K562 (cell line): Measurements from ENCODE around the gene PCDH12. TPM values are rescaled to one million over a fixed set of nuclear protein-coding genes. Genes with fewer than 3 reads are reported as not detected.

ENCODE experiments used
- ATAC-seq: fragments of 200-7000 bp; cut with Tn5 transposase; 3 replicates; pipeline ENCODE4 v1.9.1; 2020; ENCODE audit warnings: moderate library complexity
- BruUV-seq: library from RNA; stranded (reverse); fragments of 400-500 nt; replicated peaks from 2 replicates; lab custom pipeline; 2021; lab: Mats Ljungman, UMichigan
- CTCF ChIA-PET: fragments of 300-600 bp; formaldehyde crosslinking; extraction: SDS; loops from one replicate; lab custom pipeline; 2021; ENCODE audit warnings: low intra/inter-chr PET ratio; lab: Yijun Ruan, JAX
- POLR2A ChIA-PET: fragments of 300-600, 350-650 bp; sonication (Branson Sonifier 250); formaldehyde crosslinking; extraction: SDS; loops from one replicate; lab custom pipeline; 2021; ENCODE audit warnings: antibody characterized with exemption, inconsistent platforms; lab: Yijun Ruan, JAX
- DNase-seq, 4 experiments: peaks; one replicate each; pipeline versions ENCODE4 v3.0.0 to v3.0.0-alpha.2; 2011 to 2018; ENCODE audit warnings: low spot score in 3 of 4, mixed read lengths in 3 of 4; ENCODE audit errors: extremely low read depth in 1 of 4
- FAIRE-seq: peaks from 2 replicates; lab custom pipeline; 2011; peaks lifted over from hg19 to GRCh38; lab: Jason Lieb, UNC
- H2AFZ ChIP-seq: 2 replicates; pipeline ENCODE4 v1.6.0; 2011; ENCODE audit warnings: low read depth, low read length, control low read depth, inconsistent platforms
- H3K27ac ChIP-seq: fragments of 200-600 bp; 3 replicates; pipeline ENCODE4 v1.8.0; 2011; ENCODE audit warnings: low read depth, mild to moderate bottlenecking, control low read depth, inconsistent platforms, low read length, moderate library complexity, mixed read lengths; ENCODE audit errors: extremely low read depth
- H3K27me3 ChIP-seq, 2 experiments: fragments of 300-600 bp in 1 of 2; 2 replicates in 1 of 2; 3 replicates in 1 of 2; pipeline versions ENCODE4 v1.6.0 to v1.8.0; 2011; ENCODE audit warnings: inconsistent platforms in 2 of 2, low read length in 2 of 2, mild to moderate bottlenecking in 1 of 2, mixed read lengths in 1 of 2, moderate library complexity in 1 of 2; ENCODE audit not compliant: control insufficient read depth in 2 of 2, insufficient read depth in 2 of 2
- H3K36me3 ChIP-seq: fragments of 300-600 bp; 3 replicates; pipeline ENCODE4 v1.8.0; 2011; ENCODE audit warnings: mild to moderate bottlenecking, low read length, inconsistent platforms; ENCODE audit not compliant: control insufficient read depth, insufficient read depth
- H3K4me1 ChIP-seq, 2 experiments: fragments of 200-600 bp in 1 of 2; replicated peaks in 1 of 2; 2 replicates in 1 of 2; 3 replicates in 1 of 2; pipeline versions ENCODE4 v1.5.1 to v1.8.0; 2011; ENCODE audit warnings: inconsistent platforms in 2 of 2, low read length in 2 of 2, mild to moderate bottlenecking in 1 of 2, mixed read lengths in 1 of 2, moderate library complexity in 1 of 2; ENCODE audit not compliant: control insufficient read depth in 2 of 2, insufficient read depth in 2 of 2
- H3K4me2 ChIP-seq: 2 replicates; pipeline ENCODE4 v1.6.1; 2011; ENCODE audit warnings: low read length, control low read depth, inconsistent platforms, mixed read lengths; ENCODE audit not compliant: insufficient read depth
- H3K4me3 ChIP-seq: fragments of 200-600 bp; sonication (generic), shearing (Covaris generic); 2 replicates; pipeline ENCODE4 v1.5.1; 2016; ENCODE audit warnings: control low read depth, inconsistent platforms
- H3K79me2 ChIP-seq: fragments of 200-600 bp; 3 replicates; pipeline ENCODE4 v1.8.0; 2011; ENCODE audit warnings: low read length, inconsistent platforms; ENCODE audit not compliant: control insufficient read depth, insufficient read depth
- H3K9ac ChIP-seq, 2 experiments: 2 replicates each; pipeline versions ENCODE4 v1.6.0 to v1.6.1; 2011; ENCODE audit warnings: low read depth in 2 of 2, low read length in 2 of 2, control low read depth in 1 of 2, inconsistent platforms in 1 of 2, mild to moderate bottlenecking in 1 of 2, mixed read lengths in 1 of 2; ENCODE audit not compliant: insufficient read depth in 1 of 2
- H3K9me1 ChIP-seq: one replicate; pipeline ENCODE4 v1.6.0; 2011; ENCODE audit warnings: inconsistent platforms, mild to moderate bottlenecking, low read length, moderate library complexity; ENCODE audit not compliant: control insufficient read depth, insufficient read depth
- H3K9me3 ChIP-seq: replicated peaks from 2 replicates; pipeline ENCODE4 v1.5.1; 2011; ENCODE audit warnings: low read depth, low read length, inconsistent platforms; ENCODE audit not compliant: control insufficient read depth, insufficient read depth
- H4K20me1 ChIP-seq: replicated peaks from 2 replicates; pipeline ENCODE4 v1.6.1; 2011; ENCODE audit warnings: low read length, inconsistent platforms, mixed read lengths; ENCODE audit not compliant: control insufficient read depth, insufficient read depth
- HDAC8 ChIP-seq: fragments of 450-650 bp; IDR thresholded peaks from 2 replicates; pipeline ENCODE4 v1.6.1; 2016; ENCODE audit warnings: mild to moderate bottlenecking, missing genetic modification characterization, moderate library complexity, missing compliant biosample characterization
- MBD2 ChIP-seq: sonication (generic); IDR thresholded peaks from 2 replicates; pipeline ENCODE4 v1.6.1; 2016; ENCODE audit warnings: low read depth, borderline replicate concordance
- MECOM ChIP-seq: fragments of 250-450 bp; sonication (Bioruptor Pico); IDR thresholded peaks from 2 replicates; pipeline ENCODE4 v1.8.0; 2022; ENCODE audit warnings: inconsistent platforms
- RBM25 ChIP-seq: fragments of 200-400 bp; formaldehyde crosslinking; IDR thresholded peaks from 2 replicates; pipeline ENCODE4 v1.6.1; 2018; ENCODE audit warnings: low read length, low read depth, moderate library complexity; ENCODE audit not compliant: severe bottlenecking
- REST ChIP-seq, 2 experiments: fragments of 450-650 bp; formaldehyde crosslinking in 1 of 2; IDR thresholded peaks; 2 replicates each; pipeline versions ENCODE4 v1.4.0 to v1.6.1; 2014 to 2020; ENCODE audit warnings: mild to moderate bottlenecking in 2 of 2, borderline replicate concordance in 1 of 2, low read depth in 1 of 2
- SP2 ChIP-seq: IDR thresholded peaks from 2 replicates; pipeline ENCODE4 v1.6.1; 2011; ENCODE audit warnings: mild to moderate bottlenecking, low read depth, low read length, moderate library complexity; ENCODE audit not compliant: poor library complexity, severe bottlenecking; ENCODE audit errors: extremely low read depth
- ZKSCAN3 ChIP-seq: fragments of 250-450 bp; sonication (Bioruptor Pico); IDR thresholded peaks from 2 replicates; pipeline ENCODE4 v1.4.0; 2020
- WGBS: fragments of 100-300 bp; shearing (Covaris generic); methylation state at CpG from one replicate; pipeline ENCODE4 v1.1.6; 2016; ENCODE audit warnings: low coverage, mixed read lengths; ENCODE audit not compliant: insufficient coverage; ENCODE audit errors: missing lambda C conversion rate; 5-methylcytosine and 5-hydroxymethylcytosine counted together
- in situ Hi-C: fragments of 300-500 bp; cut with MboI; formaldehyde crosslinking; loops from 4 replicates; pipeline ENCODE4 v1.15.0; 2018; ENCODE audit warnings: inconsistent platforms, mixed read lengths
- intact Hi-C: fragments of 100-400 bp; cut with micrococcal nuclease; formaldehyde crosslinking; loops from 2 replicates; pipeline ENCODE4 v1.14.2; 2022
- polyA plus RNA-seq, 8 experiments: library from polyadenylated mRNA; depleted of rRNA in 4 of 8; stranded (reverse) in 5 of 8; unstranded in 3 of 8; fragments of >200 nt; fragmentation: Nextera tagmentation in 2 of 8; fragmentation: Illumina TruSeq in 1 of 8; extraction: Ambion mirVana in 2 of 8; extraction: Trizol in 1 of 8; gene quantifications; 2 replicates each; pipeline versions ENCODE4 v1.2.1 to v1.2.3, GENCODE V29; 2011 to 2014; ENCODE audit warnings: inconsistent platforms in 1 of 8, missing spikeins in 1 of 8
- total RNA-seq, 7 experiments: library from RNA; depleted of rRNA in 6 of 7; stranded (reverse); fragments of >200 nt in 6 of 7; fragmentation: Illumina TruSeq in 2 of 7; extraction: Trizol in 2 of 7; gene quantifications; 2 replicates each; pipeline versions ENCODE4 v1.2.1 to v1.2.3, GENCODE V29; 2011 to 2021; ENCODE audit warnings: low replicate concordance in 1 of 7
- TF ChIP-seq, protein P1 (sequence below): fragments of 250-450 bp; sonication (Bioruptor Pico); IDR thresholded peaks from 2 replicates; pipeline ENCODE4 v1.4.0; 2020; ENCODE audit warnings: mild to moderate bottlenecking, moderate library complexity

PCDH12 gene
- total and polyA plus RNA-seq, 9 of the 15 experiments (the other 6 are each of a cell fraction or from before 2014, with no cell fraction given): 0.01 to 0.04 (median 0.01) TPM; not detected in 4

DNA sequence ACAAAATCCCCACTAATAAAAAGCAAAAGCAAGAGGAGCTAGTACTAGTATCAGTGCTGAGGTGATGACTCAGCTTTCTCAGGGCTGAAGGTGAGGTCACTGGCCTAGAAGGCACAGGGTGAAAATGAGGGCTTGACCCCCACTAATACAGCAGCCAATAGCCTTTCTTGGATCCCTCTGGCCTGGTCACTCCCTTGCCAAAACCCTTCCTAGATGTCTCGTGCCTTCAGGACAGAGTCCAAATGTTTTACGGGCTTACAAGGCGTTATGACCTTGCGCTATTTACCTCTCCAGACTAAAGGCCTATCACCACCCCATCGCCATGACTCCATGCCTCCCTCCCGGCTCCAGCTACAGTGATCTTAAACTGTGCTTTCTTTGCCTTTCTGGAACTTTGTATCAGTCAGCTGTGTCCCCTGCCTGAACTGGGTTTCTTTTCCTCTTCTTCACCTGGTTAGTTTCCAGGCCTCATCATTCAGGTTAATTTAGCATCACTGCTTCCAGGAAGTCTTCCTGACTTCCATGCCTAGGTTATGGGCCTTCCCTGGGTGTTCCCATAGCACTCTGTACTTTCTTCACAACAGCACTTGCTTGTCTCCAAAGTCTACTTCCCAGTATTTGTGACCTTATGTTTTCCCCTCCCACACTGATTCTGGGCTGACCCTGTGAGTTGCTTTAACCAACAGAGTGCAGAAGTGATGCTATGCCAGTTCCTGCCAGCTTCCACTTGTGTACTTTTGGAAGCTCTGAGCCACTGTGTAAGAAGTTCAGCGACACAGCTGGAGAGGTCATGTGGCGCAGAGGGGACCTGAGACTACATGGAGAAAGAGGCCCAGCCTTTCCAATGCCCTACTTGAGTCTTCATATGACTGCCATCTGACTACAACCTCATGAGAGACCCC is 38.5 kb downstream of the PCDH12 start (continued):
- TF ChIP-seq, protein P1, sequence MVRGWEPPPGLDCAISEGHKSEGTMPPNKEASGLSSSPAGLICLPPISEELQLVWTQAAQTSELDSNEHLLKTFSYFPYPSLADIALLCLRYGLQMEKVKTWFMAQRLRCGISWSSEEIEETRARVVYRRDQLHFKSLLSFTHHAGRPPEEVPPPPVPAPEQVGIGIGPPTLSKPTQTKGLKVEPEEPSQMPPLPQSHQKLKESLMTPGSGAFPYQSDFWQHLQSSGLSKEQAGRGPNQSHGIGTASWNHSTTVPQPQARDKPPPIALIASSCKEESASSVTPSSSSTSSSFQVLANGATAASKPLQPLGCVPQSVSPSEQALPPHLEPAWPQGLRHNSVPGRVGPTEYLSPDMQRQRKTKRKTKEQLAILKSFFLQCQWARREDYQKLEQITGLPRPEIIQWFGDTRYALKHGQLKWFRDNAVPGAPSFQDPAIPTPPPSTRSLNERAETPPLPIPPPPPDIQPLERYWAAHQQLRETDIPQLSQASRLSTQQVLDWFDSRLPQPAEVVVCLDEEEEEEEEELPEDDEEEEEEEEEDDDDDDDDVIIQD: no peak

- H4K20me1 ChIP-seq: no peaks in the 10 kb centered on the region
- ATAC-seq: no peak
- TF ChIP-seq SP2 (no peak), RBM25 (peak; percentile 17), REST (IDR thresholded peaks at IDR 0.05; ENCODE audit: borderline replicate concordance) (no peak), REST (CRISPR knock-in tag; IDR thresholded peaks at IDR 0.05; ENCODE audit: low read depth) (no peak), ZKSCAN3 (CRISPR knock-in tag) (no peak), MBD2 (no peak), MECOM (CRISPR knock-in tag) (no peak), HDAC8 (tag) (no peak)
- ChIA-PET POLR2A (interaction anchor here (0.7 to 2.2 kb wide), 3 partner anchors 12 to 106 kb away, joined by 4 to 7 read pairs (median 5); no protein-coding TSS in a partner anchor), CTCF (no interaction called here)
- intact Hi-C loops: no loop called here
- no TSS peak for BruUV-seq
- H3K4me1 ChIP-seq: peaks cover 24 to 25% of the 10 kb centered on the region in 2 experiments; a peak in 4 of 5 replicates
- H3K27ac ChIP-seq: no peak overlapping the region
- DNase-seq: no peak
- H3K9me3 ChIP-seq: no peaks in the 10 kb centered on the region
- peaks cover 4% of the 10 kb centered on the region; the same call in 2 of the 3 replicates for H3K79me2 ChIP-seq
- WGBS: 67% methylated on average over 5 of the region's 5 CpGs
- H3K9ac ChIP-seq: no peak overlapping the region
- FAIRE-seq: peak; percentile 35
- peaks cover 4% of the 10 kb centered on the region for H3K9me1 ChIP-seq
- H3K36me3 ChIP-seq: no peaks in the 10 kb centered on the region
- H2AFZ ChIP-seq: no peak overlapping the region
- H3K4me3 ChIP-seq: no peak overlapping the region
- no peak overlapping the region for H3K4me2 ChIP-seq
- in situ Hi-C loops: no loop called here
- no peaks in the 10 kb centered on the region for H3K27me3 ChIP-seq
These were observed 40.2 kb downstream of the PCDH12 start for GRCh38 chr5:141917760-141918159.
